H1 (cell line): ENCODE measurements around the gene PTGDS. TPM values are rescaled to one million over a fixed set of nuclear protein-coding genes. Genes with fewer than 3 reads are reported as not detected.

ENCODE experiments used
- CTCF ChIA-PET: fragments of 300-600 bp; sonication (Branson Sonifier 250); formaldehyde crosslinking; loops from one replicate; lab custom pipeline; 2021; ENCODE audit not compliant: partially characterized antibody; lab: Charles Lee
- POLR2A ChIA-PET: fragments of 300-600 bp; sonication (Branson Sonifier 250); formaldehyde crosslinking; loops from one replicate; lab custom pipeline; 2021; ENCODE audit warnings: inconsistent platforms; ENCODE audit not compliant: partially characterized antibody; lab: Charles Lee
- DNase-seq, 2 experiments: peaks; one replicate each; pipeline versions ENCODE4 v3.0.0 to v3.0.0-alpha.2; 2010 to 2022; ENCODE audit warnings: low spot score in 2 of 2, low read depth in 1 of 2, mixed read lengths in 1 of 2
- FAIRE-seq: peaks from 2 replicates; lab custom pipeline; 2011; peaks lifted over from hg19 to GRCh38; lab: Jason Lieb, UNC
- H2AFZ ChIP-seq: 2 replicates; pipeline ENCODE4 v1.8.1; 2012; ENCODE audit warnings: low read length, inconsistent platforms
- H2AK5ac ChIP-seq: 2 replicates; pipeline ENCODE4 v1.6.1; 2013; ENCODE audit warnings: low read depth, low read length
- H2BK120ac ChIP-seq: replicated peaks from 2 replicates; pipeline ENCODE3; 2013; ENCODE audit warnings: low read depth, low read length, inconsistent platforms
- H2BK12ac ChIP-seq: 2 replicates; pipeline ENCODE4 v1.6.1; 2013; ENCODE audit warnings: low read depth, low read length
- H2BK15ac ChIP-seq: 2 replicates; pipeline ENCODE4 v1.6.1; 2013; ENCODE audit warnings: low read length
- H2BK20ac ChIP-seq: 2 replicates; pipeline ENCODE4 v1.6.1; 2013; ENCODE audit warnings: low read length
- H2BK5ac ChIP-seq: 2 replicates; pipeline ENCODE4 v1.6.1; 2013; ENCODE audit warnings: low read depth, low read length
- H3K14ac ChIP-seq: 2 replicates; pipeline ENCODE4 v1.6.1; 2013; ENCODE audit warnings: inconsistent platforms; ENCODE audit not compliant: insufficient read length
- H3K18ac ChIP-seq: 2 replicates; pipeline ENCODE4 v1.6.1; 2013; ENCODE audit warnings: low read length; ENCODE audit errors: extremely low read depth
- H3K23ac ChIP-seq: 2 replicates; pipeline ENCODE4 v1.6.1; 2013; ENCODE audit warnings: inconsistent platforms; ENCODE audit not compliant: insufficient read length
- H3K23me2 ChIP-seq: 2 replicates; pipeline ENCODE4 v1.6.1; 2013; ENCODE audit warnings: low read depth, low read length
- H3K27ac ChIP-seq: 2 replicates; pipeline ENCODE4 v1.6.1; 2011; ENCODE audit warnings: low read depth, low read length, inconsistent platforms
- H3K27me3 ChIP-seq, 4 experiments: replicated peaks in 1 of 4; 1 replicate in 1 of 4; 2 replicates in 3 of 4; pipeline versions ENCODE4 v1.6.1 to v1.8.1; 2011 to 2013; ENCODE audit warnings: low read length in 3 of 4, mild to moderate bottlenecking in 3 of 4, inconsistent platforms in 2 of 4, mixed read lengths in 2 of 4, moderate library complexity in 1 of 4; ENCODE audit not compliant: control insufficient read depth in 3 of 4, insufficient read depth in 3 of 4; ENCODE audit errors: extremely low read depth in 1 of 4
- H3K36me3 ChIP-seq, 4 experiments: 2 replicates each; pipeline versions ENCODE4 v1.6.1 to v1.8.1; 2011 to 2013; ENCODE audit warnings: mild to moderate bottlenecking in 4 of 4, low read length in 3 of 4, moderate library complexity in 2 of 4, control low read depth in 1 of 4, inconsistent platforms in 1 of 4; ENCODE audit not compliant: insufficient read depth in 4 of 4, control insufficient read depth in 2 of 4
- H3K4ac ChIP-seq: replicated peaks from 2 replicates; pipeline ENCODE3; 2013; ENCODE audit warnings: low read length, low read depth, mixed read lengths, inconsistent platforms; ENCODE audit not compliant: insufficient read length
- H3K4me1 ChIP-seq, 4 experiments: replicated peaks in 1 of 4; 1 replicate in 1 of 4; 2 replicates in 3 of 4; pipeline versions ENCODE4 v1.6.1 to v1.8.1; 2011 to 2013; ENCODE audit warnings: low read length in 3 of 4, inconsistent platforms in 2 of 4, mixed read lengths in 1 of 4; ENCODE audit not compliant: insufficient read depth in 4 of 4, control insufficient read depth in 3 of 4
- H3K4me2 ChIP-seq, 2 experiments: 2 replicates each; pipeline versions ENCODE4 v1.6.1 to v1.8.1; 2011 to 2013; ENCODE audit warnings: low read depth in 2 of 2, low read length in 2 of 2, control low read depth in 1 of 2, inconsistent platforms in 1 of 2, mild to moderate bottlenecking in 1 of 2; ENCODE audit not compliant: insufficient read depth in 1 of 2
- H3K4me3 ChIP-seq, 4 experiments: fragments of 200-600, 300-600 bp in 1 of 4; sonication (generic), shearing (Covaris generic), sonication (Bioruptor Twin) in 1 of 4; 2 replicates each; pipeline versions ENCODE4 v1.5.1 to v1.8.1; 2011 to 2016; ENCODE audit warnings: low read length in 4 of 4, low read depth in 3 of 4, control low read depth in 2 of 4, inconsistent platforms in 2 of 4, mild to moderate bottlenecking in 2 of 4, mixed read lengths in 1 of 4, moderate library complexity in 1 of 4; ENCODE audit not compliant: insufficient read depth in 2 of 4; ENCODE audit errors: extremely low read depth in 1 of 4
- H3K56ac ChIP-seq: replicated peaks from 2 replicates; pipeline ENCODE3; 2013; ENCODE audit warnings: low read depth, mild to moderate bottlenecking, mixed read lengths, low read length, inconsistent platforms; ENCODE audit not compliant: insufficient read length
- H3K79me1 ChIP-seq: 2 replicates; pipeline ENCODE4 v1.6.1; 2013; ENCODE audit warnings: low read depth, low read length, control low read depth
- H3K79me2 ChIP-seq, 2 experiments: 2 replicates each; pipeline versions ENCODE4 v1.6.1 to v1.8.1; 2012 to 2013; ENCODE audit warnings: low read length in 2 of 2, mild to moderate bottlenecking in 2 of 2, inconsistent platforms in 1 of 2; ENCODE audit not compliant: insufficient read depth in 2 of 2, control insufficient read depth in 1 of 2
- H3K9ac ChIP-seq, 4 experiments: replicated peaks in 1 of 4; 1 replicate in 1 of 4; 2 replicates in 3 of 4; pipeline versions ENCODE4 v1.6.1 to v1.8.1; 2011 to 2013; ENCODE audit warnings: low read depth in 3 of 4, low read length in 3 of 4, control low read depth in 2 of 4, mild to moderate bottlenecking in 2 of 4, moderate library complexity in 2 of 4, inconsistent platforms in 1 of 4; ENCODE audit errors: extremely low read depth in 1 of 4
- H3K9me3 ChIP-seq, 2 experiments: 2 replicates each; pipeline versions ENCODE4 v1.6.1 to v1.8.1; 2012 to 2013; ENCODE audit warnings: mild to moderate bottlenecking in 2 of 2, moderate library complexity in 2 of 2, control low read depth in 1 of 2, inconsistent platforms in 1 of 2, low read depth in 1 of 2, low read length in 1 of 2, mixed read lengths in 1 of 2; ENCODE audit not compliant: insufficient read depth in 2 of 2
- H4K20me1 ChIP-seq, 2 experiments: replicated peaks in 1 of 2; 2 replicates each; pipeline versions ENCODE3 to v1.8.1; 2011 to 2013; ENCODE audit warnings: inconsistent platforms in 2 of 2, low read length in 2 of 2, mild to moderate bottlenecking in 1 of 2; ENCODE audit not compliant: insufficient read depth in 2 of 2, control insufficient read depth in 1 of 2
- H4K5ac ChIP-seq: 2 replicates; pipeline ENCODE4 v1.6.1; 2013; ENCODE audit warnings: low read length, low read depth, mixed read lengths, inconsistent platforms; ENCODE audit not compliant: insufficient read length
- H4K8ac ChIP-seq: 2 replicates; pipeline ENCODE4 v1.8.0; 2013; ENCODE audit warnings: mild to moderate bottlenecking, moderate library complexity, low read length, inconsistent platforms; ENCODE audit not compliant: insufficient read depth; ENCODE audit errors: extremely low read depth
- H4K91ac ChIP-seq: replicated peaks from 2 replicates; pipeline ENCODE3; 2013; ENCODE audit warnings: low read length, mixed read lengths, inconsistent platforms; ENCODE audit not compliant: insufficient read length
- GABPA ChIP-seq: IDR thresholded peaks from 2 replicates; pipeline ENCODE4 v1.6.1; 2011; ENCODE audit warnings: mild to moderate bottlenecking, low read length, moderate library complexity, borderline replicate concordance; ENCODE audit not compliant: insufficient read depth
- WGBS, 2 experiments: shearing (Covaris generic) in 1 of 2; methylation state at CpG; one replicate each; pipeline versions ENCODE4 v1.1.6 to v1.1.7; 2013 to 2015; ENCODE audit warnings: low lambda C conversion rate in 2 of 2, mixed read lengths in 2 of 2, inconsistent platforms in 1 of 2, low coverage in 1 of 2, missing lambda C conversion rate in 1 of 2; ENCODE audit not compliant: insufficient replicate concordance in 2 of 2, insufficient coverage in 1 of 2, insufficient read length in 1 of 2; ENCODE audit errors: extremely low coverage in 1 of 2, missing lambda C conversion rate in 1 of 2; 5-methylcytosine and 5-hydroxymethylcytosine counted together
- polyA plus RNA-seq, 7 experiments: library from polyadenylated mRNA; depleted of rRNA in 3 of 7; stranded (reverse) in 5 of 7; unstranded in 2 of 7; fragments of >200 nt in 5 of 7; fragments of 200-250 nt in 2 of 7; gene quantifications; 1 replicate in 5 of 7; 2 replicates in 1 of 7; 4 replicates in 1 of 7; pipeline versions ENCODE4 v1.2.1 to v1.2.3, GENCODE V29; 2011 to 2013; ENCODE audit warnings: missing spikeins in 2 of 7, mixed read lengths in 2 of 7
- total RNA-seq: library from RNA; stranded (reverse); fragmentation: NEBNext Ultra II Directional; extraction: Animal tissue kit (Norgen Biotek cat#: 25700); gene quantifications from 2 replicates; pipeline ENCODE4 v1.2.1, GENCODE V29; 2021
- TF ChIP-seq, protein P1 (sequence below): IDR thresholded peaks from 2 replicates; pipeline ENCODE4 v1.6.1; 2011; ENCODE audit warnings: low read length, improper control_type of control experiment

PTGDS gene
- total and polyA plus RNA-seq, 2 of the 8 experiments (the other 6 are each of a cell fraction or from before 2014, with no cell fraction given): 1.7 to 2.3 TPM

DNA sequence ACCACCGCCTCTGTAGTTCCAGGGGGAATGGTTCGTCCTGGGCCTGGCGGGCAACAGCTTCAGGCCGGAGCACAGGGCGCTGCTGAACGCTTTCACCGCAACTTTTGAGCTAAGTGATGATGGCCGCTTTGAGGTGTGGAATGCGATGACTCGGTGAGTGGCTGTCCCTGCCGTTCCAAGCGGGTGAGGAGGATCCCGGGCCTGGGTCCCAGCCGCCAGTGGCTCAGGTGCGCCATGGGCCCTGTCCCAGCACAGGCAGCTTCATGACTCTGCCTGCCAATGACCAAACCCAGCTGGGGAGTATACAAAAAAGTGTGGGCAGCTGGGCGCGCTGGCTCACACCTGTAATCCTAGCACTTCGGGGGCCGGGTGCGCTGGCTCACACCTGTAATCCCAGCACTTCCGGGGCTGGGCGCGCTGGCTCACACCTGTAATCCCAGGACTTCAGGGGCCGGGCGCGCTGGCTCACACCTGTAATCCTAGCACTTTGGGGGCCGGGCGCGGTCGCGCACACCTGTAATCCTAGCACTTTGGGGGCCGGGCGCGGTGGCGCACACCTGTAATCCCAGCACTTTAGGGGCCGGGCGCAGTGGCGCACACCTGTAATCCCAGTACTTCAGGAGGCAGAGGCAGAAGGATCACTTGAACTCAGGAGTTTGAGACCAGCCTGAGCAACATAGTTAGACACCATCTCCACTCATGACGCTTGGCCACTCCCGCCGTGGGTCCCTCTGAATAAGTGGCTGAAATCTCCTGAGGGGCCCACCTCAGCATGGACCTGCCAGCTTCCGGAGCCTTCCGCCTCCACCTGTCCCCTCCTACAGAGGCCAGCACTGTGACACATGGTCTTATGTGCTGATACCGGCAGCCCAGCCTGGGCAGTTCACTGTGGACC lies 24.2 kb upstream of the PTGDS start:
- Histone ChIP-seq H3K36me3 (no peaks in the 10 kb centered on the region), H2AFZ (no peak overlapping the region), H3K56ac (no peak overlapping the region), H3K27ac (no peak overlapping the region), H4K8ac (no peak overlapping the region), H3K79me2 (no peaks in the 10 kb centered on the region), H3K9me3 (no peaks in the 10 kb centered on the region), H3K4ac (no peak overlapping the region), H3K23ac (no peak overlapping the region), H3K4me2 (no peak overlapping the region), H3K27me3 (no peaks in the 10 kb centered on the region), H3K14ac (no peak overlapping the region), H3K4me3 (no peak overlapping the region), H2AK5ac (no peak overlapping the region), H2BK120ac (no peak overlapping the region), H4K91ac (no peak overlapping the region), H4K20me1 (peaks cover 0 to 6% of the 10 kb centered on the region in 2 experiments), H3K79me1 (no peaks in the 10 kb centered on the region), H2BK15ac (no peak overlapping the region; the same call in 1 of the 2 replicates), H3K23me2 (peaks cover 15% of the 10 kb centered on the region; the same call in 1 of the 2 replicates), H2BK5ac (no peak overlapping the region; the same call in none of the 2 replicates), H3K18ac (no peak overlapping the region), H2BK12ac (0 out of 2 replicates have a peak overlapping the region, but pooled peaks have one; percentile 50), H3K9ac (no peak overlapping the region), H4K5ac (no peak overlapping the region), H3K4me1 (peaks cover 0 to 8% (median 5%) of the 10 kb centered on the region in 4 experiments; a peak in 5 of 7 replicates), H2BK20ac (no peak overlapping the region)
- ChIA-PET CTCF (interaction anchor here (0.6 to 5.2 kb wide), 9 partner anchors 9 to 165 kb away, joined by 3 to 21 read pairs (median 3); no protein-coding TSS in a partner anchor), POLR2A (interaction anchor here (0.7 kb wide), 1 partner anchor 39 kb away, joined by 3 read pairs; the partner anchor contains the start of gene PAXX)
- FAIRE-seq: no peak
- peak; percentile 46; the same call in 1 of the 2 replicates for TF ChIP-seq GABPA
- TF ChIP-seq, protein P1, sequence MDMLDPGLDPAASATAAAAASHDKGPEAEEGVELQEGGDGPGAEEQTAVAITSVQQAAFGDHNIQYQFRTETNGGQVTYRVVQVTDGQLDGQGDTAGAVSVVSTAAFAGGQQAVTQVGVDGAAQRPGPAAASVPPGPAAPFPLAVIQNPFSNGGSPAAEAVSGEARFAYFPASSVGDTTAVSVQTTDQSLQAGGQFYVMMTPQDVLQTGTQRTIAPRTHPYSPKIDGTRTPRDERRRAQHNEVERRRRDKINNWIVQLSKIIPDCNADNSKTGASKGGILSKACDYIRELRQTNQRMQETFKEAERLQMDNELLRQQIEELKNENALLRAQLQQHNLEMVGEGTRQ: no peak
- DNase-seq: no peak
- WGBS, 2 experiments: 93% methylated on average over 40 of the region's 44 CpGs; no CpG with 5 or more reads in 1 of the 2 experiments
